ENCODE measurements around the gene BNIP5.

DNA sequence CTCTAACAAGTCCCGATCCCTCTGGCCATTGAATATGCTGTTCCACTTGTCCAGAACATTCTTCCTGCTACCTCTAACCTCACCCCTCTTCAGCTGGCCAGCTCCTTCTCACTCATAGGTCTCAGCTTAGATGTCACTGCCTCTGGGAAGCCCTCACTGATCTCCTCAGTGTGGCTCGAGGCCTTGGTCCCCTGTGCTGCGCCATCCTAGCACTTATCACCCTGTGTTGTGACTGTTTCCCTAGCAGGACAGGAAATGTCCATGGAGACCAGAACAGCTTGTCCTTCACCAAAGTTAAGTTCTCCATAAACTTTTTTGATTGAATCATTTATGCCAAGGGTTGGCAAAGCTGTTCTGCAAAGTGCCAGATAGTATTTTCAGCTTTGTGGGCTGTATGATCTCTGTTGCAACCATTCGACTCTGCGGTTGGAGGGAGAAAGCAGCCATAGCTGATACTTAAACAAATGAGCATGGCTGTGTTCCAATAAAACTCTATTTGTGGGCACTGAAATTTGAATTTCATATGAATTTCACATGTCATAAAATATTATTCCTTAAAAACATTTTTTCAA, 6.5 kb upstream of the BNIP5 start:
- TF ChIP-seq ZFP3 (CRISPR knock-in tag; IDR thresholded peaks at IDR 0.05) = no peak
- TF ChIP-seq, protein P1, sequence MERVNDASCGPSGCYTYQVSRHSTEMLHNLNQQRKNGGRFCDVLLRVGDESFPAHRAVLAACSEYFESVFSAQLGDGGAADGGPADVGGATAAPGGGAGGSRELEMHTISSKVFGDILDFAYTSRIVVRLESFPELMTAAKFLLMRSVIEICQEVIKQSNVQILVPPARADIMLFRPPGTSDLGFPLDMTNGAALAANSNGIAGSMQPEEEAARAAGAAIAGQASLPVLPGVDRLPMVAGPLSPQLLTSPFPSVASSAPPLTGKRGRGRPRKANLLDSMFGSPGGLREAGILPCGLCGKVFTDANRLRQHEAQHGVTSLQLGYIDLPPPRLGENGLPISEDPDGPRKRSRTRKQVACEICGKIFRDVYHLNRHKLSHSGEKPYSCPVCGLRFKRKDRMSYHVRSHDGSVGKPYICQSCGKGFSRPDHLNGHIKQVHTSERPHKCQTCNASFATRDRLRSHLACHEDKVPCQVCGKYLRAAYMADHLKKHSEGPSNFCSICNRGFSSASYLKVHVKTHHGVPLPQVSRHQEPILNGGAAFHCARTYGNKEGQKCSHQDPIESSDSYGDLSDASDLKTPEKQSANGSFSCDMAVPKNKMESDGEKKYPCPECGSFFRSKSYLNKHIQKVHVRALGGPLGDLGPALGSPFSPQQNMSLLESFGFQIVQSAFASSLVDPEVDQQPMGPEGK (CRISPR knock-in tag; IDR thresholded peaks at IDR 0.05; ENCODE audit: borderline replicate concordance) = no peak
- no peak for TF ChIP-seq SNAI2 (CRISPR knock-in tag; IDR thresholded peaks at IDR 0.05)
- no peak for TF ChIP-seq CSDC2 (CRISPR knock-in tag; IDR thresholded peaks at IDR 0.05)
- no peak for TF ChIP-seq GLIS3 (CRISPR knock-in tag; IDR thresholded peaks at IDR 0.05)
- no peak for TF ChIP-seq PPARA (CRISPR knock-in tag; IDR thresholded peaks at IDR 0.05; ENCODE audit: borderline replicate concordance)
- no peak for TF ChIP-seq ARNTL (CRISPR knock-in tag; IDR thresholded peaks at IDR 0.05; ENCODE audit: borderline replicate concordance, low read depth)
